Fibroblast of upper back skin (primary cell): ENCODE measurements around the gene MS4A18.
"Not testable (repeated sequence)": the region's sequence is repeated elsewhere in the genome, so short reads cannot be mapped to it uniquely, and the experiment has no call there.

Experiments
- DNase-seq: peaks from one replicate; pipeline ENCODE4 v3.0.0-alpha.2; 2013

Gene MS4A18

GRCh38 chr11:60724420-60724819 lies at the start of gene MS4A18:
Gene MS4A18 (plus strand): TSS chr11:60724720.
- DNase-seq = no peak

GRCh38 chr11:60678231-60678630 lies 46.3 kb upstream of the MS4A18 start:
- DNase-seq = not testable (repeated sequence)

GRCh38 chr11:60679879-60680278 lies 44.6 kb upstream of the MS4A18 start:
- no peak for DNase-seq

GRCh38 chr11:60680455-60681119 lies 43.9 kb upstream of the MS4A18 start:
- no peak for DNase-seq

DNA sequence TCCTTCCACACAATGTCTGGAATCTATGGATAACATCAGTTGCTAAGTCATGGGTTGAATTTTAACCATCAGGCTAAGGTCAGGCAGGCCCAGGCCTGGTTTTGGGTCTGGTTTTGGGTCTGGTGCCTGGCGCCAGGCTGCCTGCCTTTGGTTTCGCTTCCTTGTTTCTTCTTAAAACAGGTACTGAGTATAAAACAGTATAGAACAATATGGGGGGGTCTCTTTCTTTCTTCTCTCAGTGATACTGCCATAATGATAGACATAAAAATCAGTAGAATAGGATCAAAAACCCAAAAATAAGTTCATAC lies 40.0 kb upstream of the MS4A18 start:
- not testable (repeated sequence) for DNase-seq

DNA sequence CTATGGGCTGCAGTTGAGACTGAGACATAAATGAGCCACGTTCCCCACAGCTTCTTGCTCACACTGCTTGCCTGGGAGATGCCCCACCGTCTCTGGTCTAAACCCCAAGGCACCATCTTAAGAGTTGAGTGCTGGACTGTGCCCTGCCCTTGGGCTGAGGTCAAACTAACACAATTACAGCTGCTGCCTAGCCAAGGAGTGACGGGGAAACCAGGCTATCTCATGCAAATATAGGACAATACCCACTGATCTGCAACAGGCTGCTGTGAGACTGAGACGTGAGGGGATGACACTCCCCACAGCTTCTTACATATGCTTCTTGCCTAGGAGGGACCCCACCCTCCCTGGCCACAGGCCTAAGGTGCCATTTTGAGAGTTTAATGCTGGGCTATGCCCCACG lies 32.9 kb upstream of the MS4A18 start:
- no peak for DNase-seq

- no peak for DNase-seq
Measured at GRCh38 chr11:60699284-60699691, 25.2 kb upstream of the MS4A18 start, which contains the start of gene MS4A8. Gene MS4A8 (plus strand): TSS chr11:60699612. CDS start chr11:60700861, 1,249 bp downstream.

DNA sequence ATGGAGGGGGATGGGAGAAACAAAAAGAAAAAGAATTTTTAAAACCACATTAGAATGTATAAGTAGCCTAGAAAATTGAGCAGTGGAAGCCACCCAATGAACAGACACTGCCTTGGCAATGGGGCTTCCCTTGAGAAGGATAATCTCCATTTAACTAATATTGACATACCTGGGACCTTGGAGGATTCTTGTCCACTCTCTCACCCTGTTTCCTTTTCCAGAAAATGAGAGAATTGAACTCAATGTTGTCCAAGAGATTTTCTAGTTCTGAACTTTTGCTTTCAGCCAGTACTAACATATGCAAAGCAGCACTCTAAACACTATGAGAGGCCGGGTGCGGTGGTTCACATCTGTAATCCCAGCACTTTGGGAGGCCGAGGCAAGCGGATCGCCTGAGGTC lies 24.6 kb upstream of the MS4A18 start:
- no peak for DNase-seq

DNA sequence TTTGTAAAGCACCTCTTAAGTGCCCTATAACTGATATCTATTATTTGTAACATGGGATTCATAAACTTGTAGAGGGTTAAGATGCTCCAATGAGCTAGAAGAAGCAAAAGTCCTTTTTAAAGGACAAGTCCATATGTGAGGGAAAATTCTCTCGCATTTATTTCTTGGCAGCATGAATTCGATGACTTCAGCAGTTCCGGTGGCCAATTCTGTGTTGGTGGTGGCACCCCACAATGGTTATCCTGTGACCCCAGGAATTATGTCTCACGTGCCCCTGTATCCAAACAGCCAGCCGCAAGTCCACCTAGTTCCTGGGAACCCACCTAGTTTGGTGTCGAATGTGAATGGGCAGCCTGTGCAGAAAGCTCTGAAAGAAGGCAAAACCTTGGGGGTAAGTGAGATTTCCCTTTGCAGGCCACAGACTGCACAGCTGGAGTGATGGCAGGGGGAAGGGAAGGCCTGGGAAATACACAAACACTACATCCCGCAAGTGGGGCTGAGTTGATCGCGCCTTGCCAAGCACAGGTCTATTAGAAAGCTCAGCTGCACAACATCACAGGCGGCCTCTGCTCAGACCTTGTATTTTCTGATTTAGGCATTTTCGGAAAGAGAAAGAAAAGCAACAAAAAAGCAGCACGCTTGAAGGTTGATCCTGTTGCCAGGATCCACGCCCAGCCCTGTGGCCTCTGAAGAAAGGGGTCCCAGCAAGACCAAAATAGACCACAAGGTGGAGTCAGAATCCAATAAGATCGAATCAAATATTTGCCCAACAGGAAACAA lies 23.6 kb upstream of the MS4A18 start:
- DNase-seq = no peak

GRCh38 chr11:60701469-60701818 lies 23.1 kb upstream of the MS4A18 start:
- DNase-seq = no peak

DNA sequence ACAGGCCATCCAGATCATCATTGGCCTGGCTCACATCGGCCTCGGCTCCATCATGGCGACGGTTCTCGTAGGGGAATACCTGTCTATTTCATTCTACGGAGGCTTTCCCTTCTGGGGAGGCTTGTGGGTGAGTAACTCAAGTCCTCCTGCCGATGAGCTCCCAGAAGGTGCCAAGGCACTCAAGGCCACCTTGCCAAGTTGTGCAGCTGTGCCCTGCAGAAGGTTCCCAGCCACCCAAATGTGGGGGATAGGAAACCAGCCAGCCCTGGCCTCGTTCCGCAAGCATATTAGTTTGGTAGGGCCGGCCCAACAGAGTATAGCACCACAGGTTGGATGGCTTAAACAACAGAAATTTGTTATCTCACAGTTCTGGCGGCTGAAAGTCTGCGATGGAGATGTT lies 21.1 kb upstream of the MS4A18 start:
- DNase-seq = no peak

- DNase-seq = no peak
Measured at GRCh38 chr11:60705895-60706294, 18.6 kb upstream of the MS4A18 start.

GRCh38 chr11:60706931-60707330 lies 17.6 kb upstream of the MS4A18 start:
- DNase-seq = no peak

- no peak for DNase-seq
Measured at GRCh38 chr11:60710482-60710881, 14.0 kb upstream of the MS4A18 start.

DNA sequence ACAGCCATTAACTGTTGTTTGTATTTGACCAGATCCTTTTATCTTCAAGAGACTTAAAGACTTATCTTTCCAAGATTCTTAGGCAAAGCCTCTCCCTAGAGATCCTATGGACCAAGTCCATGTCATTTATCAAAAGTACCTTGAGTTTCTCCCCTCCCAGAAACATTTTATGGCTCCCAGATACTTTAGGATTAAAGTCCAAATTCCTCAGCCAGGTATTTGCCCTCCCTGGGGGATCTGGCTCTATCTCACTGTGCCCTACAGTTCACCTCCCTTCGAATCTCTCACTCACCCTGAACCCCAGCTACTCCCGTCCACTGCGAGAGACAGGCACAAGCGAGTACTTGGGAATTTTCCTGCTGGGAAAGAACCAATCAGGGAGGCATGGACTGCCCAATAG lies 13.2 kb upstream of the MS4A18 start:
- DNase-seq = no peak

GRCh38 chr11:60713423-60713822 lies 11.1 kb upstream of the MS4A18 start:
- DNase-seq = not testable (repeated sequence)

GRCh38 chr11:60717956-60718355 lies 6.6 kb upstream of the MS4A18 start:
- no peak for DNase-seq

GRCh38 chr11:60718524-60719316 lies 5.8 kb upstream of the MS4A18 start:
- no peak for DNase-seq

GRCh38 chr11:60719391-60719790 lies 5.1 kb upstream of the MS4A18 start:
- no peak for DNase-seq

DNA sequence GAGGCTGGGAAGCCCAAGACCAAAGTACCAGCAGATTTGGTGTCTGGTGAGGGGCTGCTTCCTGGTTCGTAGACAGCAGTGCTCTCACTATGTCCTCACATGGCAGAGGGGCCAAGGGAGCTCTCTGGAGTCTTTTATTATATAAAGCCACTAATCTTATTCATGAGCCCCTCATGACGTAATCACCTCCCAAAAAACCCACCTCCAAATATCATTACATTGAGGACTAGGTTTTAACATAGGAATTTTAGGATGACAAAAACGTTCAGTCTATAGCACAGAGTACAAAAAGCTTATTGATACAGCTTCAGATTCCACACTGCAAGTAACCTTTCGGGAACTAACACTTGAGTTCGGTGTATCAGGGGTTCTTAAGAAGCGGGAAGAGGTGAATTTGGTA lies 4.1 kb upstream of the MS4A18 start:
- DNase-seq = no peak

DNA sequence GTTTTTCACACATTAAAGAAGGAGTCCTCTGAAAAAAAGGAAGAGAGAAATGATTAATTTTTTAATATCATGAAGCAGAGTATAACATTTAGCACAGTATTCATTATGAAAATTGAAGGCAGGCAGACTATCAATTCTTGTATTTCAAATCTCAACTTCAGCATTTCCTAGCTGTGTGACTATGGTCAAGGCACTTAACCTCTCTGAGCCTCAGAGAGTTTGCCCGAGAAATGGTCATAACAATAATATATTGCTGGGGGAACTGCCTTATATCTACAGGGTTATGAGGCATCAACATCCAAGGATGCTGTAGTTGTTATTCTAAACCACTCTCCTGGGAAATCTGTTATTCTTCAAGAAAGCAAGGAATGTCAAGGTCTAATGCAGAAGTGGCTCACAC lies 1.1 kb downstream of the MS4A18 start:
- no peak for DNase-seq

DNA sequence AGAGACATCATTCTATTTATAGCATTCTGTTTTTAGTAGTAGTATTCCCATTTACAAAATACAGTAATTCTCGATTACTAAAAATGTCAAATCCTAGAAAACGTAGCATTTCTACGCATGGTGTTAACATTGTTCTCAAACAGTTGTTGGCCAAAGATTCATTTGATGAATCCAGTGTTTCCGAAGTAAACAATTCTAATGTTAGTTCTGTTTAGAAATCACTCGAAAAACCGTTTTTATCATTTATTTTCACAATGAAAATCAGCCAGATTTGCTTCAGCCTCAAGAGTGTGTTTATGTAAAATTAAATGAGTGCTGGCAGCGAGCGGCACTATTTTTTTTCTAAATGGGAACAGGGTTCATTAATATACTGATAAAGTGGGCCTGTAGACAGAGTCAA lies 7.1 kb downstream of the MS4A18 start:
- no peak for DNase-seq

- DNase-seq = no peak
Measured at GRCh38 chr11:60734279-60734678, 9.8 kb downstream of the MS4A18 start.

DNA sequence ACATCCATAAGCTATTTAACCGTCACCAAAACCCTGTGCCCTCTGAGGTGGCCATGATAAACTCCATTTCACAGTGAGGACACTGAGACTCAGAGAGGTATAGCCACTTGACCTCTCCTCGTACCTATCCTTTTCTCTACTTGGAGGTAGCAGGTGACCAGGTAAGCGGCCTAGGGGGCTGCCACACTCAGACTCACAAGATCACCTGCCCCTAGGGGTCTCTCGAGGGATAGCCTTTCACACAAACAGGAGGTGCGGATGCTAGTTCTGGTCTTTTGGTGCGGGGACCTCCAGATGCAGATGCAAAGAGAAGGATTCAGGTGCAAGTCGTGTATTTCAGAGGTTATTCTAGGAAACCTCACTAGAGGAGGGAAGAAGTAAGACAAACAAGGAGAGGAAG lies 14.6 kb downstream of the MS4A18 start:
- no peak for DNase-seq
